HCT116 (cell line): ENCODE results near the gene HYAL2. TPM values are rescaled to one million over a fixed set of nuclear protein-coding genes. Genes with fewer than 3 reads are reported as not detected.

Experiments
- ATAC-seq: fragments of 200-7000 bp; cut with Tn5 transposase; 2 replicates; pipeline ENCODE4 v1.9.1; 2020; ENCODE audit warnings: mild to moderate bottlenecking, moderate library complexity
- BruUV-seq: library from RNA; stranded (reverse); fragments of 400-500 nt; replicated peaks from 2 replicates; lab custom pipeline; 2021; lab: Mats Ljungman, UMichigan
- CTCF ChIA-PET: fragments of 300-600 bp; sonication (Branson Sonifier 250); formaldehyde crosslinking; loops from one replicate; lab custom pipeline; 2021; ENCODE audit warnings: antibody characterized with exemption; lab: Charles Lee
- POLR2A ChIA-PET: fragments of 300-600, 350-600 bp; sonication (Branson Sonifier 250); formaldehyde crosslinking; loops from one replicate; lab custom pipeline; 2021; ENCODE audit warnings: antibody characterized with exemption; lab: Charles Lee
- RAD21 ChIA-PET, 2 experiments: fragments of 300-600 bp; sonication (Branson Sonifier 250); formaldehyde crosslinking; loops; one replicate each; lab custom pipeline; 2023; ENCODE audit warnings: low total read pairs in 2 of 2; ENCODE audit not compliant: uncharacterized antibody in 2 of 2, unreplicated experiment in 2 of 2, low non-redundant PET in 1 of 2; lab: Charles Lee
- DNase-seq: peaks from one replicate; pipeline ENCODE4 v3.0.0-alpha.2; 2010; ENCODE audit warnings: low read depth, low spot score
- H2AFZ ChIP-seq: fragments of 200-600 bp; shearing (Covaris generic), sonication (generic); 2 replicates; pipeline ENCODE4 v1.6.1; 2017; ENCODE audit warnings: low read depth, mixed run types, mixed read lengths, antibody characterized with exemption, low read length; ENCODE audit not compliant: poor library complexity, severe bottlenecking
- H3K27ac ChIP-seq: 2 replicates; pipeline ENCODE4 v1.5.1; 2012; ENCODE audit warnings: low read depth, low read length
- H3K27me3 ChIP-seq: fragments of 200-600 bp; sonication (generic); 2 replicates; pipeline ENCODE4 v1.6.1; 2016; ENCODE audit warnings: mixed run types, low read length, mixed read lengths; ENCODE audit not compliant: insufficient read depth
- H3K36me3 ChIP-seq, 2 experiments: fragments of 200-500 bp in 1 of 2; fragments of 200-600 bp in 1 of 2; sonication (Bioruptor generic) in 1 of 2; sonication (generic) in 1 of 2; 2 replicates each; pipeline versions ENCODE4 v1.5.1 to v1.6.1; 2014 to 2016; ENCODE audit warnings: low read length in 2 of 2, inconsistent platforms in 1 of 2, mixed read lengths in 1 of 2, mixed run types in 1 of 2; ENCODE audit not compliant: insufficient read depth in 2 of 2, control insufficient read depth in 1 of 2
- H3K4me1 ChIP-seq, 2 experiments: fragments of 200-600 bp in 1 of 2; sonication (generic) in 1 of 2; 2 replicates each; pipeline versions ENCODE4 v1.5.1 to v1.6.1; 2012 to 2017; ENCODE audit warnings: low read length in 2 of 2, inconsistent platforms in 1 of 2, mild to moderate bottlenecking in 1 of 2, mixed read lengths in 1 of 2, mixed run types in 1 of 2, moderate library complexity in 1 of 2; ENCODE audit not compliant: insufficient read depth in 2 of 2, control insufficient read depth in 1 of 2
- H3K4me2 ChIP-seq: fragments of 200-600 bp; sonication (generic); 2 replicates; pipeline ENCODE4 v1.6.1; 2017; ENCODE audit warnings: mixed run types, low read length, mixed read lengths
- H3K4me3 ChIP-seq, 2 experiments: fragments of 200-600 bp in 1 of 2; sonication (generic) in 1 of 2; replicated peaks in 1 of 2; 2 replicates each; pipeline ENCODE4 v1.5.1; 2011 to 2016; ENCODE audit warnings: low read length in 2 of 2, control low read depth in 1 of 2, low read depth in 1 of 2, mild to moderate bottlenecking in 1 of 2, mixed read lengths in 1 of 2, mixed run types in 1 of 2
- H3K79me2 ChIP-seq: fragments of 200-600 bp; sonication (generic); 2 replicates; pipeline ENCODE4 v1.6.1; 2017; ENCODE audit warnings: mild to moderate bottlenecking, mixed run types, low read length, moderate library complexity, mixed read lengths; ENCODE audit not compliant: insufficient read depth
- H3K9ac ChIP-seq: fragments of 200-600 bp; sonication (generic); 2 replicates; pipeline ENCODE4 v1.6.1; 2016; ENCODE audit warnings: low read length, mixed read lengths
- H3K9me2 ChIP-seq: fragments of 200-600 bp; sonication (generic), shearing (Covaris generic); 2 replicates; pipeline ENCODE4 v1.6.1; 2017; ENCODE audit warnings: mixed run types, mild to moderate bottlenecking, moderate library complexity; ENCODE audit not compliant: insufficient read depth
- H3K9me3 ChIP-seq, 2 experiments: fragments of 200-500 bp in 1 of 2; fragments of 200-600 bp in 1 of 2; sonication (Bioruptor generic) in 1 of 2; sonication (generic) in 1 of 2; 2 replicates each; pipeline ENCODE4 v1.6.1; 2014 to 2017; ENCODE audit warnings: low read length in 2 of 2, mixed read lengths in 2 of 2, inconsistent platforms in 1 of 2, low read depth in 1 of 2, mild to moderate bottlenecking in 1 of 2, mixed run types in 1 of 2, moderate library complexity in 1 of 2; ENCODE audit not compliant: control insufficient read depth in 1 of 2, insufficient read depth in 1 of 2
- H4K20me1 ChIP-seq: fragments of 200-600 bp; sonication (generic), shearing (Covaris generic); 2 replicates; pipeline ENCODE4 v1.6.1; 2017; ENCODE audit warnings: mixed run types, mild to moderate bottlenecking, moderate library complexity; ENCODE audit not compliant: insufficient read depth
- ATF3 ChIP-seq: IDR thresholded peaks from 2 replicates; pipeline ENCODE4 v1.6.1; 2012
- CEBPB ChIP-seq: IDR thresholded peaks from 2 replicates; pipeline ENCODE4 v1.6.1; 2012; ENCODE audit warnings: low read depth
- EGR1 ChIP-seq: IDR thresholded peaks from 2 replicates; pipeline ENCODE4 v1.6.1; 2012; ENCODE audit warnings: low read depth
- EZH2 ChIP-seq: fragments of 200-600 bp; sonication (generic); IDR thresholded peaks from 2 replicates; pipeline ENCODE4 v1.6.1; 2017; ENCODE audit warnings: antibody characterized with exemption, mixed run types
- EZH2phosphoT487 ChIP-seq: fragments of 200-600 bp; IDR thresholded peaks from 2 replicates; pipeline ENCODE4 v1.6.1; 2018; ENCODE audit warnings: antibody characterized with exemption, borderline replicate concordance
- JUND ChIP-seq: IDR thresholded peaks from 2 replicates; pipeline ENCODE4 v1.6.1; 2012
- POLR2AphosphoS5 ChIP-seq: IDR thresholded peaks from 2 replicates; pipeline ENCODE4 v1.6.1; 2011; ENCODE audit warnings: mild to moderate bottlenecking, low read depth, low read length, moderate library complexity
- RAD21 ChIP-seq: IDR thresholded peaks from 2 replicates; pipeline ENCODE4 v1.6.1; 2012; ENCODE audit warnings: low read depth, mild to moderate bottlenecking
- REST ChIP-seq: IDR thresholded peaks from 2 replicates; pipeline ENCODE4 v1.6.1; 2012; ENCODE audit warnings: low read depth
- SIN3A ChIP-seq: IDR thresholded peaks from 2 replicates; pipeline ENCODE4 v1.6.1; 2012; ENCODE audit warnings: low read depth
- SP1 ChIP-seq: IDR thresholded peaks from 2 replicates; pipeline ENCODE4 v1.6.1; 2012; ENCODE audit warnings: low read depth
- SRF ChIP-seq: IDR thresholded peaks from 2 replicates; pipeline ENCODE4 v1.6.1; 2012; ENCODE audit warnings: low read depth
- TCF7L2 ChIP-seq: IDR thresholded peaks from 2 replicates; pipeline ENCODE4 v1.7.0; 2011; ENCODE audit warnings: borderline replicate concordance, inconsistent platforms; ENCODE audit not compliant: insufficient read depth, insufficient read length; ENCODE audit errors: extremely low read depth
- YY1 ChIP-seq: IDR thresholded peaks from 2 replicates; pipeline ENCODE4 v1.6.1; 2011; ENCODE audit warnings: low read length, low read depth, moderate library complexity, mild to moderate bottlenecking; ENCODE audit not compliant: insufficient replicate concordance; ENCODE audit errors: extremely low read depth
- ZNF274 ChIP-seq: fragments of 200-500 bp; sonication (Bioruptor generic); IDR thresholded peaks from 2 replicates; pipeline ENCODE4 v1.6.1; 2014; ENCODE audit warnings: mild to moderate bottlenecking, low read depth, low read length, inconsistent platforms
- intact Hi-C: fragments of 100-400 bp; cut with micrococcal nuclease; formaldehyde crosslinking; loops from 2 replicates; pipeline ENCODE4 v1.10.0; 2022
- total RNA-seq: library from RNA; stranded (reverse); gene quantifications from one replicate; pipeline ENCODE4 v1.2.1, GENCODE V29; 2021; ENCODE audit not compliant: unreplicated experiment

The HYAL2 gene
- total RNA-seq, 1 experiment from 2014 or later, result 42.2 TPM

- TF ChIP-seq SP1, result no peak
- TF ChIP-seq ATF3, result no peak
- TF ChIP-seq SIN3A, result no peak
- TF ChIP-seq REST, result no peak
- TF ChIP-seq RAD21, result no peak
These were observed 42.1 kb upstream of the HYAL2 start (continued) for GRCh38 chr3:50364573-50365079.

DNA sequence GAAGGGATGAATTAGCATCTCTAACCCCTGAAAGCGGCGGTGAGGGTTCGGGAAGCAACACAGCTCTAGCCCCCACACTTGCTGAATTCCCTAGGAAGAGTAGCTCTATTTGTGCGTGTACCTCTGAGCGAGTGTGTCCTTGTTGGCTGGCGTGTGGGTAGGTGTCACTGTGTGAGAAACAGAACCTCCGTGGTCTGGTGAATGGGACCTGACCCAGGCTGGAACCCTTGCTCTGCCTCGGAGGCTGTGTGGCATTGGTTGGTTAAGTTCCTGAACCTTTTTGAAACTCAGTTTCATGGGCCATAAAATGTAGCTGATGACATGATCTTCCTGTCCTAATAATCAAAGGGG lies 37.2 kb upstream of the HYAL2 start:
- peak; percentile 16 for ATAC-seq
- CTCF ChIA-PET, result no interaction called here
- H2AFZ ChIP-seq, result peak overlapping the region; percentile 57
- no peaks in the 10 kb centered on the region for H3K9me2 ChIP-seq
- BruUV-seq, result no TSS peak
- no peak overlapping the region for H3K9ac ChIP-seq
- H3K9me3 ChIP-seq, result no peaks in the 10 kb centered on the region
- RAD21 ChIA-PET, result no interaction called here
- no peak overlapping the region; the same call in 1 of the 2 replicates for H3K27ac ChIP-seq
- H3K4me3 ChIP-seq, result peak overlapping the region; percentile 83 to 87
- no peak for DNase-seq
- H3K79me2 ChIP-seq, result peaks cover 41% of the 10 kb centered on the region
- no peaks in the 10 kb centered on the region for H4K20me1 ChIP-seq
- H3K4me1 ChIP-seq, result peaks cover 9 to 39% of the 10 kb centered on the region in 2 experiments; a peak in 3 of 4 replicates
- no peak for TF ChIP-seq ATF3
- no peak for TF ChIP-seq EZH2
- TF ChIP-seq REST, result no peak
- TF ChIP-seq TCF7L2, result no peak
- TF ChIP-seq POLR2AphosphoS5, result no peak
- TF ChIP-seq EZH2phosphoT487, result no peak
- TF ChIP-seq ZNF274, result no peak
- no peak for TF ChIP-seq YY1
- no peak for TF ChIP-seq SRF
- TF ChIP-seq EGR1, result no peak
- TF ChIP-seq JUND, result no peak
- no peak for TF ChIP-seq SIN3A
- TF ChIP-seq CEBPB, result no peak
- TF ChIP-seq, all 23 proteins: peak for 0
- intact Hi-C loops, result loop anchor here (1.0 to 10.0 kb wide), 2 partner anchors 8 to 1025 kb away; partner anchors contain the start of gene MANF
- peaks cover 7 to 12% of the 10 kb centered on the region in 2 experiments; a peak in 2 of 4 replicates for H3K36me3 ChIP-seq
- POLR2A ChIA-PET, result interaction anchor here (0.6 kb wide), 1 partner anchor 9 kb away, joined by 3 read pairs; the partner anchor contains the start of genes CYB561D2 and NPRL2
- no peaks in the 10 kb centered on the region for H3K27me3 ChIP-seq
- H3K4me2 ChIP-seq, result peak overlapping the region; percentile 89
